ENCODE measurements around the gene CASZ1.

The CASZ1 gene

GRCh38 chr1:10651389-10651766 is 145.1 kb downstream of the CASZ1 start:
- no peak for DNase-seq (ENCODE audit: low read depth)

GRCh38 chr1:10650556-10651388 is 145.7 kb downstream of the CASZ1 start:
- no peak for DNase-seq (ENCODE audit: low read depth)

GRCh38 chr1:10649517-10650201 is 146.8 kb downstream of the CASZ1 start:
- no peak for DNase-seq (ENCODE audit: low read depth)

- no peak for DNase-seq (ENCODE audit: low read depth)
These were observed 147.5 kb downstream of the CASZ1 start for GRCh38 chr1:10648689-10649516.

- no peak for DNase-seq (ENCODE audit: low read depth)
These were observed 148.9 kb downstream of the CASZ1 start for GRCh38 chr1:10647414-10648170.

GRCh38 chr1:10646347-10646861 is 150.0 kb downstream of the CASZ1 start:
- no peak for DNase-seq (ENCODE audit: low read depth)

GRCh38 chr1:10644307-10645128 is 151.9 kb downstream of the CASZ1 start:
- DNase-seq (ENCODE audit: low read depth) = no peak

- DNase-seq (ENCODE audit: low read depth) = no peak
These were observed 152.7 kb downstream of the CASZ1 start for GRCh38 chr1:10643607-10644306.

- DNase-seq (ENCODE audit: low read depth) = no peak
These were observed 153.9 kb downstream of the CASZ1 start for GRCh38 chr1:10642403-10643080.

GRCh38 chr1:10641976-10642375 is 154.5 kb downstream of the CASZ1 start:
- DNase-seq (ENCODE audit: low read depth) = no peak

GRCh38 chr1:10640843-10641553 is 155.4 kb downstream of the CASZ1 start:
- DNase-seq (ENCODE audit: low read depth) = no peak

GRCh38 chr1:10639775-10640578 is 156.5 kb downstream of the CASZ1 start:
- no peak for DNase-seq (ENCODE audit: low read depth)

- no peak for DNase-seq (ENCODE audit: low read depth)
These were observed 157.3 kb downstream of the CASZ1 start for GRCh38 chr1:10639011-10639774.

- DNase-seq (ENCODE audit: low read depth) = no peak
These were observed 157.9 kb downstream of the CASZ1 start for GRCh38 chr1:10638559-10639005.

GRCh38 chr1:10637834-10638558 is 158.4 kb downstream of the CASZ1 start:
- no peak for DNase-seq (ENCODE audit: low read depth)

- DNase-seq (ENCODE audit: low read depth) = no peak
These were observed 159.0 kb downstream of the CASZ1 start for GRCh38 chr1:10637400-10637799.

Measured in T follicular helper cell (primary cell).